ENCODE results near the gene ARL15.

DNA sequence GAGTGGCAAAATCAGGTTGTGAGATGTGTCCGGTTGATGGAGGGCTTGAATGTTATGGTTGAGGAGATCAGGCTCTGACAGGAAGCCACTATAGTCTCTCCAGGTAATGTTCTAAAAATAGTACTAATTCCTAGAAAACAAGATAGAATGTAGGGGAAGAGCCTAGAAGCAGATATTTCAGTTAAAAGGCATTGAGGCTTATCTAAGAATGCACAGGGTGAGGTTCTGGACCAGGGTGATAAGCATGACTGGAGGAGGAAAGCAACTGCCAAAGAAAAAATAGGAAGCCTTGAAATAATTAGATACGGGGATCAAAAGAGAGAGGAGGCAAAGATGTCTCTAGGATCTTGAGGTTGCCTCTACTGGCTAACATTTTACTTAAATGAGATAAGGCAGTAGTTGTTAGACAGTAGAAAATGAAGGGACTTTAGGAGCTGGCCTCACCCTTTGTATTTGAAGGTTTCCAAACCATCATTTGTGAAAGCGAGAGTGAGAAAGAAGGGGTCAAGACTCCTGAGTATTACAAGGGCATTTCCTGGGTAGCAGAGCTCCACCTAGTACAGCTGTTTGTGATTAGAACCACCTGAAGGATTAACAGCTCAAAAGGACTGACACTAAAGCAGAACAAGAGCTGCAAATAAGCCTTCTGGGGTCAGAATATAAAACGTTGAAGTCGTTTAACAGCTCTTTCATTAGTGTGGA lies 15.4 kb upstream of the ARL15 start:
- TF ChIP-seq, protein P1, sequence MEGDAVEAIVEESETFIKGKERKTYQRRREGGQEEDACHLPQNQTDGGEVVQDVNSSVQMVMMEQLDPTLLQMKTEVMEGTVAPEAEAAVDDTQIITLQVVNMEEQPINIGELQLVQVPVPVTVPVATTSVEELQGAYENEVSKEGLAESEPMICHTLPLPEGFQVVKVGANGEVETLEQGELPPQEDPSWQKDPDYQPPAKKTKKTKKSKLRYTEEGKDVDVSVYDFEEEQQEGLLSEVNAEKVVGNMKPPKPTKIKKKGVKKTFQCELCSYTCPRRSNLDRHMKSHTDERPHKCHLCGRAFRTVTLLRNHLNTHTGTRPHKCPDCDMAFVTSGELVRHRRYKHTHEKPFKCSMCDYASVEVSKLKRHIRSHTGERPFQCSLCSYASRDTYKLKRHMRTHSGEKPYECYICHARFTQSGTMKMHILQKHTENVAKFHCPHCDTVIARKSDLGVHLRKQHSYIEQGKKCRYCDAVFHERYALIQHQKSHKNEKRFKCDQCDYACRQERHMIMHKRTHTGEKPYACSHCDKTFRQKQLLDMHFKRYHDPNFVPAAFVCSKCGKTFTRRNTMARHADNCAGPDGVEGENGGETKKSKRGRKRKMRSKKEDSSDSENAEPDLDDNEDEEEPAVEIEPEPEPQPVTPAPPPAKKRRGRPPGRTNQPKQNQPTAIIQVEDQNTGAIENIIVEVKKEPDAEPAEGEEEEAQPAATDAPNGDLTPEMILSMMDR (IDR thresholded peaks at IDR 0.05) = no peak
- TF ChIP-seq POLR2A (IDR thresholded peaks at IDR 0.05) (no peak), POLR2AphosphoS5 (IDR thresholded peaks at IDR 0.05) (no peak)
